ENCODE measurements around the gene PIEZO1. TPM values are rescaled to one million over a fixed set of nuclear protein-coding genes. Genes with fewer than 3 reads are reported as not detected.

PIEZO1 gene
- total and polyA plus RNA-seq, 9 of the 15 experiments (the other 6 are each of a cell fraction or from before 2014, with no cell fraction given), result 3.6 to 432 (median 131) TPM

- TF ChIP-seq, protein P1, sequence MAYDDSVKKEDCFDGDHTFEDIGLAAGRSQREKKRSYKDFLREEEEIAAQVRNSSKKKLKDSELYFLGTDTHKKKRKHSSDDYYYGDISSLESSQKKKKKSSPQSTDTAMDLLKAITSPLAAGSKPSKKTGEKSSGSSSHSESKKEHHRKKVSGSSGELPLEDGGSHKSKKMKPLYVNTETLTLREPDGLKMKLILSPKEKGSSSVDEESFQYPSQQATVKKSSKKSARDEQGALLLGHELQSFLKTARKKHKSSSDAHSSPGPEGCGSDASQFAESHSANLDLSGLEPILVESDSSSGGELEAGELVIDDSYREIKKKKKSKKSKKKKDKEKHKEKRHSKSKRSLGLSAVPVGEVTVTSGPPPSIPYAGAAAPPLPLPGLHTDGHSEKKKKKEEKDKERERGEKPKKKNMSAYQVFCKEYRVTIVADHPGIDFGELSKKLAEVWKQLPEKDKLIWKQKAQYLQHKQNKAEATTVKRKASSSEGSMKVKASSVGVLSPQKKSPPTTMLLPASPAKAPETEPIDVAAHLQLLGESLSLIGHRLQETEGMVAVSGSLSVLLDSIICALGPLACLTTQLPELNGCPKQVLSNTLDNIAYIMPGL (CRISPR knock-in tag; IDR thresholded peaks at IDR 0.05), result no peak
- no peak for TF ChIP-seq MBD1 (CRISPR knock-in tag; IDR thresholded peaks at IDR 0.05)
- no peak for TF ChIP-seq CCNT2 (IDR thresholded peaks at IDR 0.05; ENCODE audit: borderline replicate concordance, extremely low read depth, insufficient read length, low read depth, low read length)
- no peak for TF ChIP-seq HOXB6 (CRISPR knock-in tag; IDR thresholded peaks at IDR 0.05; ENCODE audit: borderline replicate concordance)
- TF ChIP-seq TBL1XR1 (IDR thresholded peaks at IDR 0.05; ENCODE audit: low read length in 2 of 2), result no peak
- no peak for TF ChIP-seq ZNF668 (CRISPR knock-in tag; IDR thresholded peaks at IDR 0.05)
- TF ChIP-seq SLC30A9 (CRISPR knock-in tag; IDR thresholded peaks at IDR 0.05), result no peak
- no peak for TF ChIP-seq LARP7 (IDR thresholded peaks at IDR 0.05)
- TF ChIP-seq MYBL2 (IDR thresholded peaks at IDR 0.05; ENCODE audit: low read depth), result no peak
- TF ChIP-seq MYBL2 (CRISPR knock-in tag; IDR thresholded peaks at IDR 0.05; ENCODE audit: borderline replicate concordance), result no peak
- TF ChIP-seq ZNF217 (CRISPR knock-in tag; IDR thresholded peaks at IDR 0.05), result no peak
- no peak for TF ChIP-seq PPARD (CRISPR knock-in tag; IDR thresholded peaks at IDR 0.05)
- TF ChIP-seq ETV6 (IDR thresholded peaks at IDR 0.05; ENCODE audit: borderline replicate concordance in 1 of 2, low read depth in 2 of 2, low read length in 1 of 2), result no peak
- no peak for TF ChIP-seq ETV6 (CRISPR knock-in tag; IDR thresholded peaks at IDR 0.05; ENCODE audit: borderline replicate concordance)
- TF ChIP-seq XRCC3 (IDR thresholded peaks at IDR 0.05), result no peak
- TF ChIP-seq, protein P2, sequence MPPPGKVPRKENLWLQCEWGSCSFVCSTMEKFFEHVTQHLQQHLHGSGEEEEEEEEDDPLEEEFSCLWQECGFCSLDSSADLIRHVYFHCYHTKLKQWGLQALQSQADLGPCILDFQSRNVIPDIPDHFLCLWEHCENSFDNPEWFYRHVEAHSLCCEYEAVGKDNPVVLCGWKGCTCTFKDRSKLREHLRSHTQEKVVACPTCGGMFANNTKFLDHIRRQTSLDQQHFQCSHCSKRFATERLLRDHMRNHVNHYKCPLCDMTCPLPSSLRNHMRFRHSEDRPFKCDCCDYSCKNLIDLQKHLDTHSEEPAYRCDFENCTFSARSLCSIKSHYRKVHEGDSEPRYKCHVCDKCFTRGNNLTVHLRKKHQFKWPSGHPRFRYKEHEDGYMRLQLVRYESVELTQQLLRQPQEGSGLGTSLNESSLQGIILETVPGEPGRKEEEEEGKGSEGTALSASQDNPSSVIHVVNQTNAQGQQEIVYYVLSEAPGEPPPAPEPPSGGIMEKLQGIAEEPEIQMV (tag; conservative IDR thresholded peaks at IDR 0.05; ENCODE audit: low read depth), result no peak
- TF ChIP-seq SNRNP70 (optimal IDR thresholded peaks at IDR 0.05; ENCODE audit: low read depth, low read length), result no peak
- no peak for TF ChIP-seq U2AF2 (optimal IDR thresholded peaks at IDR 0.05; ENCODE audit: low read depth, low read length)
- TF ChIP-seq HSF4 (CRISPR knock-in tag; IDR thresholded peaks at IDR 0.05; ENCODE audit: borderline replicate concordance), result no peak
- TF ChIP-seq NFYB (IDR thresholded peaks at IDR 0.05; ENCODE audit: extremely low read depth, insufficient read length), result no peak
- TF ChIP-seq CTBP1 (IDR thresholded peaks at IDR 0.05; ENCODE audit: borderline replicate concordance), result peak; percentile 27; the same call in 1 of the 2 replicates
- TF ChIP-seq PHB2 (IDR thresholded peaks at IDR 0.05; ENCODE audit: low read depth), result no peak
- TF ChIP-seq ELF1 (tag; IDR thresholded peaks at IDR 0.05), result no peak
- TF ChIP-seq PYGO2 (tag; IDR thresholded peaks at IDR 0.05), result no peak
- no peak for TF ChIP-seq ILF3 (IDR thresholded peaks at IDR 0.05; ENCODE audit: borderline replicate concordance)
Measured at GRCh38 chr16:88790312-88791211, 5.5 kb upstream of the PIEZO1 start (continued).
